Thymus (tissue), 11 donors: Measurements from ENCODE around the gene TNRC6B. TPM values are rescaled to one million over a fixed set of nuclear protein-coding genes. Genes with fewer than 3 reads are reported as not detected.
A peak's percentile ranks its signal among the peaks of the same experiment; 100 is the strongest.

Source experiments
- DNase-seq, 9 donors: peaks; one replicate each; pipeline ENCODE4 v3.0.0-alpha.2; 2013; ENCODE audit warnings: low spot score in 9 of 9, low read depth in 6 of 9, missing footprints in 1 of 9
- H3K27ac ChIP-seq, 2 donors: one replicate each; pipeline ENCODE4 v1.5.1; 2013; ENCODE audit warnings: control low read depth in 1 of 2, low read depth in 1 of 2, low read length in 1 of 2, mild to moderate bottlenecking in 1 of 2, moderate library complexity in 1 of 2
- H3K27me3 ChIP-seq, 2 donors: one replicate each; pipeline ENCODE4 v1.5.1; 2013; ENCODE audit warnings: low read length in 1 of 2; ENCODE audit not compliant: control insufficient read depth in 2 of 2, insufficient read depth in 1 of 2
- H3K36me3 ChIP-seq, 2 donors: one replicate each; pipeline ENCODE4 v1.5.1; 2013; ENCODE audit warnings: low read length in 1 of 2, mild to moderate bottlenecking in 1 of 2, moderate library complexity in 1 of 2; ENCODE audit not compliant: control insufficient read depth in 2 of 2, insufficient read depth in 2 of 2
- H3K4me1 ChIP-seq, 2 donors: one replicate each; pipeline ENCODE4 v1.5.1; 2013; ENCODE audit warnings: low read length in 2 of 2; ENCODE audit not compliant: control insufficient read depth in 2 of 2, insufficient read depth in 2 of 2
- H3K4me3 ChIP-seq, 2 donors: one replicate each; pipeline ENCODE4 v1.5.1; 2013; ENCODE audit warnings: low read length in 2 of 2, control low read depth in 1 of 2, mild to moderate bottlenecking in 1 of 2
- H3K9me3 ChIP-seq, 2 donors: one replicate each; pipeline ENCODE4 v1.5.1; 2013; ENCODE audit warnings: low read length in 1 of 2, mild to moderate bottlenecking in 1 of 2; ENCODE audit not compliant: control insufficient read depth in 2 of 2, insufficient read depth in 1 of 2
- WGBS: extraction: QIAGEN DNeasy Blood & Tissue Kit; methylation state at CpG from one replicate; pipeline ENCODE4 v1.1.7; 2013; 5-methylcytosine and 5-hydroxymethylcytosine counted together
- polyA plus RNA-seq: library from polyadenylated mRNA; stranded (reverse); fragments of 200-250 nt; gene quantifications from one replicate; pipeline ENCODE4 v1.2.3, GENCODE V29; 2013
- total RNA-seq: library from RNA; stranded (reverse); fragments of 120-200 nt; gene quantifications from one replicate; pipeline ENCODE4 v1.2.4, GENCODE V29; 2013
- donor health status: healthy.

Gene TNRC6B
- total and polyA plus RNA-seq, 2 donors: 13.3 to 20.4 TPM

DNA sequence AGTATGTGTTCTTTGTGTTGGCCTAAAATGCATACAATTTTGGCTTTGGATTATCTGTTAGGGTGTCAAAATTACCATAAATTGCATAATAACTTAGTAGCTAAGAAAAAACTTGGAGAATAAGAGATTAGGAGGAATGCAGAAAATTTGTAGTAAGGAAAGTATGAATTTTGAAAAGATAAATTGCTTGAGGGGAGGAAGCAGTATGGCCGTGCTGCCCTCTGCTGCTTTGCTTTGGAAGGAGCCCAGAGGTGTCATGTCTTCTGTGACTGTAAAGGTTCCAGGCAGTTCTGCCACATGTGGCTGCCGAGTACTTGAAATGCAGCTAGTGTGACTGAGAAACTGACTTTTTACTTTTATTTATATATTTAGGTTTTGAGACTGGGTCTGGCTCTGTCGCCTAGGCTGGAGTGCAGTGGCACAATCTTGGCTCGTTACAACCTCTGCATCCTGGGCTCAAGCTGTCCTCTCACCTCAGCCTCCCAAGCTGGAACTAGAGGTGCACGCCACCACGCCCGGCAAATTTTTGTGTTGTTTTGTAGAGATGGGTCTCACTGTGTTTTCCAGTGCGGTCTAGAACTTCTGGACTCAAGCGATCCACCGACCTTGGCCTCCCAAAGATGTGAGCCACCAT lies 170.4 kb downstream of the TNRC6B start:
- Histone ChIP-seq H3K9me3 (peaks cover 0 to 4% of the 10 kb centered on the region in 2 donors), H3K36me3 (peaks cover 28 to 41% of the 10 kb centered on the region in 2 donors), H3K4me3 (no peak overlapping the region), H3K27me3 (no peaks in the 10 kb centered on the region), H3K27ac (no peak overlapping the region), H3K4me1 (peaks cover 17 to 27% of the 10 kb centered on the region in 2 donors)
- 79% methylated on average over 10 of the region's 10 CpGs for WGBS
- DNase-seq: peak in 5 of 9 donors; percentile 54 to 80 (median 68)

DNA sequence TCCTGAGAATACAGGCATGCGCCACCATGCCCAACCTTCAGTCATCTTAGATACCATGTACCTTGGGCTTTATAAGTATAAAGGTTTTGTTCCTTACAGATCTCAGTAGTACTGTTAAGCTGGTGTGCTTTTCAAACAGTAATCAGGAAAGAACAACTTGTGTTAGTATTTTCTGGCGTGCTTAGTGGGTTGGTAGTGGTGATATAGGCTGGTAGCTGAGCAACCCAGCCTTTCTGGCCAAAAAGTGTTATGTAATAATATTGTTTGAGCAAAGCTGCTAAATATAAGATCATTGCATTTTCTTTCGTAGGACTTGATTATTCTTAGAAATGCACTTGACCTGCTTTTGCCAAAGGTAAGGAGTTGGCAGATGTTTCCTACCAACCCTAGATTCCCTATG lies 175.0 kb downstream of the TNRC6B start:
- Histone ChIP-seq H3K27ac (no peak overlapping the region), H3K36me3 (peaks cover 51 to 76% of the 10 kb centered on the region in 2 donors), H3K9me3 (no peaks in the 10 kb centered on the region), H3K4me3 (no peak overlapping the region), H3K4me1 (peaks cover 1 to 6% of the 10 kb centered on the region in 2 donors), H3K27me3 (no peaks in the 10 kb centered on the region)
- WGBS: 97% methylated on average over 3 of the region's 3 CpGs
- DNase-seq: no peak

DNA sequence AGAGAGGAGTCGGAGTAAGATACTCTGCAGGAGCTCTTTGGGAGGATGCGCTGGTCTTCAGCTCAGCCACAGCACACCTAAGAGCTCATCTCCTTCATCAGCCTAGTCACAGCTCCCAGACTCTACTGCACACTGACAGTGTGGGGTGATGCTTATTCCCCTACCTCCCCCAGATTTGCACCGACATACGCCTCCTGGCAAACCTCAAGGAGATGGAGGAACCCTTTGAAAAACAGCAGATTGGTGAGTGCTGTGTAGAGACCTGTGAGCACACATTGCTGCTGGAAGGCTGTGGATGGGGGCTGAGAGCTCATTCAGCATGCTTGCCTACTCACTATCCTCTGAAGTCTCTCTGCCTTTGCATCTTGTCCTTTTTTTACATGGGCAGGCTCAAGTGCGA lies 183.4 kb downstream of the TNRC6B start:
- no peaks in the 10 kb centered on the region for H3K9me3 ChIP-seq
- 99% methylated on average over 5 of the region's 5 CpGs for WGBS
- DNase-seq: no peak
- no peak overlapping the region for H3K4me3 ChIP-seq
- no peak overlapping the region for H3K27ac ChIP-seq
- H3K27me3 ChIP-seq: no peaks in the 10 kb centered on the region
- H3K4me1 ChIP-seq: no peaks in the 10 kb centered on the region
- peaks cover 75 to 93% of the 10 kb centered on the region in 2 donors for H3K36me3 ChIP-seq

DNA sequence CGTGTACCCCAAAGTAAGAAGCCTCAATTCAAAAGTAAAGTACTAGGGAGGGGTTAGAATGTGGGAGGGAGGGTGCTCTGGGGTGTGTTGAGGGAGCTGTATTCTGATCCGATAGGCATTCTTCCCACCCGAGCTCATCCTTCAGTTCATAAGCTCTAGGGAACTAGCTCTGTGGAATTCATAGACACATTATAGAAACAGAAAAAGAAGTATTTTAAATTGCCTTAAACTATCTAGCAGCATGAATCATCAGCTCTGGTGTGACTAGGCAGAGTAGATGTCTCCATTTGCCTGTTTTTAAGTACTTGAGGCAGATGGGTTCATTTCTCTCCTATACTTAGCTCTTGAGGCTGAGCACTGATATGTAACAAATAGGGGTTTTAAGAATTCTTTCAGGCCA lies 185.3 kb downstream of the TNRC6B start:
- H3K27me3 ChIP-seq: no peaks in the 10 kb centered on the region
- H3K27ac ChIP-seq: no peak overlapping the region
- H3K4me1 ChIP-seq: no peaks in the 10 kb centered on the region
- H3K36me3 ChIP-seq: peaks cover 73 to 99% of the 10 kb centered on the region in 2 donors
- DNase-seq: no peak
- 98% methylated on average over 3 of the region's 3 CpGs for WGBS
- H3K9me3 ChIP-seq: no peaks in the 10 kb centered on the region
- no peak overlapping the region for H3K4me3 ChIP-seq

DNA sequence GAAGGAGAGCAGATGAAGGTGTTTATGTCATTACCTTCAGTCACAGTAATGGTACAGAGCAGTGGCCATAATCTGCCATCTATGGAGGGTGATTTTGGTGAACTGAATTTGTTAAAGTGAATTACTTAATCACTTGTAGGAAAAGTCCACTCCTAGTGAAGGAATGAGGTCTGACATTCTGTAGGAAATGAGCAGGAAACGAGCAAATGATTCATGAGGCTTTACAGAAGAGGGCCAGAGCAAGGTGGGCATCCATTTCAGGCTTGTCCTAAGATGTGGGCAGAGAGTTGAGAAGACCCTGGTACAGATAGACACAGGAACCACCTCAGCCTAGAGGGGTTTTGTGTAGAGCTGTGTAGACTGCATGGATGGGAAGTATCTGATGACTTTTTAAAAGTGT lies 186.7 kb downstream of the TNRC6B start:
- H3K27me3 ChIP-seq: no peaks in the 10 kb centered on the region
- H3K36me3 ChIP-seq: peaks cover 69 to 95% of the 10 kb centered on the region in 2 donors
- 94% methylated on average over 1 of the region's 1 CpG for WGBS
- no peak overlapping the region for H3K27ac ChIP-seq
- no peaks in the 10 kb centered on the region for H3K4me1 ChIP-seq
- H3K4me3 ChIP-seq: no peak overlapping the region
- no peak for DNase-seq
- H3K9me3 ChIP-seq: no peaks in the 10 kb centered on the region

DNA sequence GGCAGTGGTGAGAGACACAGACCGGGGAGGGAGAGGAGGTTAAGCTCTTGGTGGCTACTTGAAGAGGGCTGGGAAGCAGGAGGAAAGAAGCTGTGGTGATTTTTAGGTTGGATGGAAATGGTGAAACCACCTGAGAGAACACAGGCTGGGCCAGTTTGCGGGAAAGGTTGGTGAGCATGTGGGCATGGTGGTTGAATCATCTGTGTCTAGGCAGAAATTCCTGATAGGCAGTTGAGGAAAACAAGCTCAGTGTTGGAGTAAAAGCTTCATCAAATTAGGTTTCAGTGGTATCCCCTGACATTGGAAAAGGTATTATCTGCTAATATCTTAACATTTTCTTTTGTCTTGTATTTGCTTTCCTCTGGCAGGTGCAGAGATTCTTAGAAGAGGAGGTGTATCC lies 188.3 kb downstream of the TNRC6B start:
- no peak for DNase-seq
- H3K4me3 ChIP-seq: no peak overlapping the region
- H3K27ac ChIP-seq: no peak overlapping the region
- H3K9me3 ChIP-seq: no peaks in the 10 kb centered on the region
- H3K36me3 ChIP-seq: peaks cover 53 to 78% of the 10 kb centered on the region in 2 donors
- H3K27me3 ChIP-seq: no peaks in the 10 kb centered on the region
- H3K4me1 ChIP-seq: peaks cover 0 to 5% of the 10 kb centered on the region in 2 donors
- WGBS: 98% methylated on average over 2 of the region's 2 CpGs

DNA sequence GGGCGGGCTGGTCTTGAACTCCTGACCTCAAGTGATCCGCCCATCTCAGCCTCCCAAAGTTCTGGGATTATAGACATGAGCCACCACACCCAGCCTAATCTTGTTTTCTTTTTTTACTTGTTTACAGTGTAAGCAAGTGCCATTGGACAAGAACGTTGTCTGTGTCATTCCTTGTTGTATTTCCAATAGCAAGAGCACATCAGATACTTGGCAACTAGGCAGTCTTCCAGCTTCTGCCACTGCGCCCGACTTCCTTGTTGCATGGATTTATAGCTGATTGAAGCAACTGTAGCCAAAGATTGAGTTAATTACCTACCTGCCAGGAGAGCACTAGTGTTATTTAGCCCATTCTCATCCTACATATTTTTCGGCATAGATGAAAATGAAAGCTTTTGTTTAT lies 189.6 kb downstream of the TNRC6B start:
- H3K27ac ChIP-seq: no peak overlapping the region
- H3K4me3 ChIP-seq: no peak overlapping the region
- DNase-seq: no peak
- H3K27me3 ChIP-seq: no peaks in the 10 kb centered on the region
- no peaks in the 10 kb centered on the region for H3K9me3 ChIP-seq
- WGBS: 97% methylated on average over 6 of the region's 6 CpGs
- H3K4me1 ChIP-seq: peaks cover 1 to 15% of the 10 kb centered on the region in 2 donors
- peaks cover 41 to 67% of the 10 kb centered on the region in 2 donors for H3K36me3 ChIP-seq

DNA sequence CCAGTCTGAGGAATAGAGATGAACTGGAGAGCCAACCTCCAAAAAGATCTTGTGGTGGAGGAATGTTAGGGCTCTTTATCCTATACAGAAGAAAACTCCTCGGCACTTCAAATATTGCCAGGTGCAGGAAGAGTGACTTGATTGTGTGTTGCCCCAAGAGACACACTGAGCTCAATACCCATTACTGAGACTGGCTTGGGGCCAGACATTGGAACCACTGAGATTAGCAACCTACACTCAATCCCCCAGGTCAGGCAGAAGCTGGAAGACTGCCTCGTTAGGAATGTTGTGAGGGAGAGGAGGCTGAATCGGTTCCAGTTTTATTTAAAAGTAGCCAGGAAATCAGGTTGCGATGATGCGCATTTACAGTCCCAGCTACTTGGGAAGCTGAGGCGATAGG lies 190.3 kb downstream of the TNRC6B start:
- H3K9me3 ChIP-seq: no peaks in the 10 kb centered on the region
- H3K4me3 ChIP-seq: no peak overlapping the region
- peaks cover 3 to 18% of the 10 kb centered on the region in 2 donors for H3K4me1 ChIP-seq
- no peaks in the 10 kb centered on the region for H3K27me3 ChIP-seq
- H3K27ac ChIP-seq: no peak overlapping the region
- 97% methylated on average over 6 of the region's 6 CpGs for WGBS
- no peak for DNase-seq
- peaks cover 36 to 67% of the 10 kb centered on the region in 2 donors for H3K36me3 ChIP-seq

DNA sequence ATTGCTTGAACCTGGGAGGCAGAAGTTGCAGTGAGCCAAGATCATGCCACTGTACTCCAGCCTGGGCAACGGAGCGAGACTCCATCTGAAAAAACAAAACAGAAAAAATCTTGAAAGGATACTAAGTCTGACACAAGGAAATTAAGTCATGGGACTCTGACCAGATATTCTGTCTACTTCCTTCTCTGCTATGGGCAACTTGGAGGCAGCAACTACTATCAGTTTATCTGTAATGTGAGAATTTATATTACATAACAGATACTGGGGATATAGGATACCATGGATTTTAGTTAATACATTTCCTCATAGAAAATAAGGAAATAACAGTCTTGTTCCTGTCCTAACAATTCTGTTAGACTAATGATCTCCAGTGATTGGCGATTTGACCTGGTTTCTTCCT lies 191.1 kb downstream of the TNRC6B start:
- H3K4me1 ChIP-seq: peaks cover 3 to 18% of the 10 kb centered on the region in 2 donors
- 97% methylated on average over 3 of the region's 3 CpGs for WGBS
- no peaks in the 10 kb centered on the region for H3K9me3 ChIP-seq
- peaks cover 36 to 65% of the 10 kb centered on the region in 2 donors for H3K36me3 ChIP-seq
- no peaks in the 10 kb centered on the region for H3K27me3 ChIP-seq
- no peak for DNase-seq
- H3K4me3 ChIP-seq: no peak overlapping the region
- H3K27ac ChIP-seq: no peak overlapping the region
